HT1080 (cell line): ENCODE data around the gene MDGA2. TPM values are rescaled to one million over a fixed set of nuclear protein-coding genes. Genes with fewer than 3 reads are reported as not detected.
"Not testable (repeated sequence)": the region's sequence is repeated elsewhere in the genome, so short reads cannot be mapped to it uniquely, and the experiment has no call there.

Source experiments
- DNase-seq: peaks from one replicate; pipeline ENCODE4 v3.0.0-alpha.2; 2015; ENCODE audit warnings: low read depth
- total RNA-seq: library from RNA; depleted of rRNA; stranded (reverse); fragments of >200 nt; shearing (Covaris generic); gene quantifications from 2 replicates; pipeline ENCODE4 v1.2.3, GENCODE V29; 2014

Gene MDGA2
- total RNA-seq, 1 experiment from 2014 or later: 4.2 TPM

DNA sequence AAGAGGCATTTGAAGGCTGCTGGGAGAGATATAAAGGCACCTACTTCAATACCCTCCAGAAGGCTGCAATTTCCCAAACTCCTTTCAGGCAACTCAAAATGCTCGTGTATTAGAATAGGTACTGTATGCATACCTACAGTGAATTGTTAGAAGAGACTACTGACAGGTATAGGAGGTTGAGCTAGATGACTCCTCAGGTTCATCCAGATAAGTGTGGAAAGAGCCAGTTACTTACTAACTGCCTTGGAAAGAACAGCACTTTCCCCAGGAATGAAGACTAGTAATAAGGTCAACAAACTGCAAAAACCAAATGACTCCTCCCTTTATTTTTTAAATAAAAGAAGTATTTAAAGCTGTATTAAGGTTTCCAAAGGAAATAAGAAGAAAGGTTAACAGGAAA, 429.0 kb downstream of the MDGA2 start:
- no peak for DNase-seq

DNA sequence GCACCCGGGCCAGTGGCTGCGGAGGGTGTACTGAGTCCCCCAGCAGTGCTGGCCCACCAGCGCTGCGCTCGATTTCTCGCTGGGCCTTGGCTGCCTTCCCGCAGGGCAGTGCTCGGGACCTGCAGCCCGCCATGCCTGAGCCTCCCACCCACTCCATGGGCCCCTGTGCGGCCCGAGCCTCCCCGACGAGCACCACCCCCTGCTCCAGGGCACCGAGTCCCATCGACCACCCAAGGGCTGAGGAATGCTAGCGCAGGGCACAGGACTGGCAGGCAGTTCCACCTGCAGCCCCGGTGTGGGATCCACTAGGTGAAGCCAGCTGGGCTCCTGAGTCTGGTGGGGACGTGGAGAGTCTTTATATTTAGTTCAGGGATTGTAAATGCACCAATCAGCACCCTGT, 432.8 kb downstream of the MDGA2 start:
- not testable (repeated sequence) for DNase-seq

DNA sequence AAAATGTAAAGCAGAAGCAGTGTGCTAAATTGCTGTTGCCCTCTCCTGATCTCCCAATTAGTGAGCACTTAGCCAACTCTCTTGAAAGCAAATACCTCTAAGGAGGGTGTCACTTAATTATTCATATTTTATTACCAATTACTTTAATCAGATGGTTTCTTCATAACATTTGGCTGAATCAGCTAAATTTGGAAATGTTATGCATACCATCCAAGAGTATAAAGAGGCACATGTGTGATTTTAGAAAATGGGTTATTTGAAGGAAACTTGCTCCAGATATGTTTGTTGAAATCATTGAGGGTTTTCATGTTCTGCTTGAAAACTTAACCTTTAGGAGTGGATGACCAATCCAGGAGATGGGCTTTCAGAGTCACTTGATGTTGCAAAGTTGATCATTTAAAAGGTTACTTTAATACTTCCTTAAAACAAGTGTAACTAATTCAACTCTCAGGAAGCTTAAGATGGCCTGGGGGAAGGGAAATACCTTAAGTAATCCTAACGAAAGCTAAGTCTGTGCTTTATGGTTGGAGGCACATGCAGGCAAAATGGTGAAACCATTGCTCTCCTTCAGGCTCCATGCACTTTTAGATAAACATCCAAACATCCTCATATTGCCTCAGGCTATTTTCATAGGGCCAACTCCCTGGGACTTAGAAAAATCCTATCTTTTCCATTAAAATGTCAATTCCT, 434.5 kb downstream of the MDGA2 start:
- no peak for DNase-seq

DNA sequence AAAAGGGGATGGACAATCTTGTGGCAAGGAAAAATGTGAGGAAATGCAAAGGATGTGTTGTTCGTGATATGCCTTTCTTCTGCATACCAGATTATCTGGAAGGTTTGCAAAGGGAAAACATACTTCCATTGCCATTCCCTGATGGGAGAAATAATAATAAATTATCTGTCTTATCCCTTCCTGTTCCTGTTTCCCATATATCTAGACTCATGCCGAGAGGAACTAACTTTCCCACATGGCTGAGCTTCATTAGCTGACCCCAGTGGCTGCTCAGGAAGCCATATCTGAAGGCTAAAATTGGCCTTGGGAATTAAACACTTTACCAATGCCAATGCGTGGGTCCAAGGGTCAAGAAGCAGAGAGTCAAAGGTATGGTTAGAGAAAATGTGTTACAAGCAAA, 439.8 kb downstream of the MDGA2 start:
- no peak for DNase-seq

DNA sequence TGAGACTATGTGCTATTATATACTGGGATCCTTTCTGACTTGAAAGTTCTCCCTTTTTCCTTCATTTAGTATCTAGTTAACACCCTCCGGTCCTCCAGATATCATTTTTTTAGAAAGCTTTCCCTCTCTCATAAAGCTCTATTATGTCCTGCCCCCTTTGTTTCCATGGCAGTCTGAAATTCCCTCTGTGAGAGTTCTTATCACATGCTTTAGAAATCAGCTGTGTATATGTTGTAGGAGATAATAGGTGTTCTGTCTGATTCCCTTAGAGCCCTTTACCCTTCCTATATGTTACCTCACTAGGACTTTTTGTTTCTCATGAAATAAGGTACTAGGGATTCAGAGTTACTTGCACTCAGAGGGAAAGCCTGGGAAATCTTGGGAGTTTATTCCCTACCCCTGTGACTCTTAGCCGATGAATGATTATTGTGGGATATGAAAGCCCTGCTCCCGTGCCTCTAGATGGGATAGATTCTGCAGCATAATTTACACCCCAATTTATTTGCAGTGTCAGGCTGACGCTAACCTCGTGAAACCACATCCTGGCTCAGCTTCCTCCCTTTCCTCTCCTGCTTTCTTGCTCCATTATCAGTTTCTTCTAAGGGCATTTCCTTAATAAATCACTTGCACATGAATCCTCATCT, 448.4 kb downstream of the MDGA2 start:
- peak; percentile 75 for DNase-seq

DNA sequence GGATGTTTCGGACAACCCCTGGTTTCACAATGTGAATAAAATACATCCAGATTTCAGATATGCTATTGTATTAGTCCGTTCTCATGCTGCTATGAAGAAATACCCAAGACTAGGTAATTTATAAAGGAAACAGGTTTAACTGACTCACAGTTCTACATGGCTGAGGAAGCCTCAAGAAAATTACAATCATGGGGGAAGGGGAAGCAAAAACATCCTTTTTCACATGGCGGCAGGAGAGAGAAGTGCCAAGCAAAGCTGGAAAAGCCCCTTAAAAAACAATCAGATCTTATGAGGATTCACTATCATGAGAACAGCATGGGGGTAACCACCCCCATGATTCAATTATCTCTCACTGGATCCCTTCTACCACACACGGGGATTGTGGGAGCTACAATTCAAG, 451.7 kb downstream of the MDGA2 start:
- no peak for DNase-seq

DNA sequence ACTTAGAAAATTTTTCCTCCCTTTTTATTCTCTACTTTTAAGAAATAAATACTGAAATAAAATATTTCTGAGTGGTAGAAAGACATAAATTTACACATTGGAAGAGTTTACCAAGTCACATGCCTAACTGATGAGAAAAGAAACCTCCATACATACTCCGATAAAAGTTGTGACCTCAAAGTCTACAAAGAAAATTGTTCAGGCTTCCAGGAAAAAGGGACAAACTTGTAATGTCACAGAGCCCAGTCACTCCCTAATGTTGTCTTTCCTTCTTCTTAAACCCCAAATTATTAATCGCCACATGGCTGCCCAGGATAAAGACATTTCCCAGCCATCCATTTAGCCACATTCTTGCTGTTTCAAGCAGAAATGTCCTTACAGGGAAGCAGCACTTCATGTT, 455.3 kb downstream of the MDGA2 start:
- no peak for DNase-seq

DNA sequence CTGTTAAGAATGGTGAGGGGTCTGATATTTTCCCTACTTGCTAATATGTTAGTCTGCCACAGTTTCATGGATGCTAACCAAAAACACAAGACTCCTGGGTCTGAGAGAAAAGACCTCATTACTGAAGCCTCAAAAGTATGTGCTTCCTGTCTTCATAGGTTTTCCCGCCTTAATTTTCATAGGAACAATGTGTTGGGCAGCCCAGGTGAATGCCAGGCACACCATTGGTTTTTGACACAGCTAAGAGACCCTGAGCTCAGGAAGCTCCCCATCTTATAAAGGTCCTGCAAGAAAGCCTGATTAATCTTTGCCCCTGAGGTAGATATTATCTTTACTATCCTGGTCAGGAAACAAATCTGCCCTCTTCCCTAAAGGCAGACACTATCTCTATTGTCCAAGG, 464.1 kb downstream of the MDGA2 start:
- DNase-seq: no peak

DNA sequence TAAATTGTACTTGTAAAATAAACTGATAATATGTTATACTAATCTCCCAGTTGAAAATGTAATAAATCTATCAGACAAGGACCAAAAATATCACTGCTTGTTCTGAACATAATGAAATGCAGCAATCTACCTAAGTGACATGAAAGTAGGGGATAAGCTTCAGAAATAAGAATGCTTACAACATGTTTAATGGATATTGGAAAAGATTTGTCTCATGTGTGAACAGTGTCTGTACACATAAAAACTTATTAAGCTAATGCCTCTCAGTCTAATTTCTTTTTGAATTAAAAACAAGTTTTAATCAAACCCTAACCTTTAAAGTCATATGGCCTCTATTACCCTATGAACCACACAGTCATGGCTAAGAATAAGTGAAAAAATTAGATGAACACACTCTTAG, 465.3 kb downstream of the MDGA2 start:
- DNase-seq: no peak

DNA sequence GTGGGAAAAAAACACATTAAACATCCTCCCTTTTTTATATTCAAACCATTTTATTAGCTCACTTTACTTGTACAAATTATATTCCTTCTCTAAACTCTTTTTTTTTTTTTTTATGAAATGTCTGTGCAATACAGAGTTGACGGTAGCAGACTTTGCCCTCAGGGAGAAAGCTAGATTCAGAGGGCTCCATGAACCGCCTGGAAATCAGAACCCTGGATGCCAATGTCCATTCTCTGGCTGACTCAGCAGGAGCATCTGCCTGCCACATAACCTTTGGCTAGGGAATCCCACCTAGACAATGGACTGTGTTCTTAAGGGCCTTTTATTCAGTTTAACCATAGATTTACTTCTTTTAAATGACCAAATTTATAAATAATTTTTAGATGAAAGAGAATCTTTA, 467.0 kb downstream of the MDGA2 start:
- DNase-seq: no peak

DNA sequence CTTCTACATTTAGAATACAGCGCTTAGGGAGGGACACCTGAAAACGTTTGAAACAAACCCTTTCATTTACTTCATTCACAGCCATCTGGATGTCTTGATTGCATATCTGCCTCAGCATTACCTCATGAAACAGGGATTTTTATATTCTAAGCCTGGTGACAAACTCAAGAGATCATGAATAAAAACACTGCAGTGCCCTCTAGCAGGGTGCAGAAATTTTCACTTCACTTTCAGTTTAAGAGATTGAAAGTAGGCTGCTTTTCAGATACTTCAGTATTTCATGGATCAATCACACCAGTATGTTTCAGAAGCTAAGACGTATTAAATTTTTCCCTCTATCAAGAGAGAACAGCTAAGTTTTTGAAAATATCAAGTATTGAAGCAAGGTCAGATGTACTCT, 467.8 kb downstream of the MDGA2 start:
- peak; percentile 28 for DNase-seq

DNA sequence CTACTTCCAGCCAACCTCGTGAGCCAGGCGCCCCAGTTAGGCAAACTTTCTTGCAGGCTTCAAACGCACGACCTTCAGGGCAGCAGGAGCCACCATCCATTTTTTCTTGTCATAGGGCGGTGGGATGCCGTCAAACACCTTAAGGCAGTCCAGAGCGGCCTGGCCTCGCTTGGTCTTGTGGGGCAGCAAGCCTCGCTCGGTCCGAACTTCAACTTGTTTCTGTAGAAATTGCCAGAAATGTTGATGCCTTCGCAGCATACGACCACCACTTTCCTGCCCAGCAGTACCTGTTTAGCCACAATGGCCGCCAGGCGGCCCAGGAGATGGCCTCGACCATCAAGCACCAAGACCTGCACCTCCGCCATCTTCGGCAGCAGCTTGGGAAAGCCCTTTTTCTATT, 474.7 kb downstream of the MDGA2 start:
- DNase-seq: no peak

DNA sequence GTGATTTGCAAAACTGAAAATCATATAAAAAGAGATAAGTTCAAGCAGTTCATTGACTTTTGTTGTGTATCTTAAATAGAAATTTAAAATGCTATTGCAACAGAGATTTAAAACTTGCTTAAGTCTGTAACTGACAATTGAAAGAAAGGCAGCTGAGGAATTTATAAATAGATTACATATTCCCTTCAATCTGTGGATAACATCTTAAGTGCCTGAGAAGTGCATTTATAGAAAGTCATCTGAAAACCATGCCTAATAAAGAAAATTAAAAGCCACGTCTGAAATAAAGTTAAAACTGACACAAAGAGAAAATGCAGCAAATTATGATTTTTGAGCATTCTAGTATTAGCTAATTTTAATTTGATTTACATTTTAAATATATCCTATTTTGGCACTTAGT, 479.8 kb downstream of the MDGA2 start:
- DNase-seq: no peak

DNA sequence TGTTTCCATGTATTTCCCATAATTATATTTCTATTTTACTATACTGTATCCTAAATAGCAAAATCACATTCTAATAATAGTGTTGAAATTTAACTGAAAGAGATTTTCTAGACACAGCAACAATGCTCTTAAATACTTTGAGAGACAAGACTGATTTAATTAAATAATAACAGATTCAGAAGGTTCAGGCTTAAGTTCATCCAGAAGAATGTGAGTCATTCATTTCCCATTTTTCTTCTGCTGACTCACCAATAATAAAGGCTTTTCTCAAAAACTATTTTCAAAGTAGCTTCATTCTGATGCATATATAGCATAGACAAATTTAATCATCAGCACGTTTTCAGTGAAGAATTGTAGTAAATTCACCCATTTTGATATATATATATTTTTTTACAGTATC, 481.4 kb downstream of the MDGA2 start:
- DNase-seq: peak; percentile 49

DNA sequence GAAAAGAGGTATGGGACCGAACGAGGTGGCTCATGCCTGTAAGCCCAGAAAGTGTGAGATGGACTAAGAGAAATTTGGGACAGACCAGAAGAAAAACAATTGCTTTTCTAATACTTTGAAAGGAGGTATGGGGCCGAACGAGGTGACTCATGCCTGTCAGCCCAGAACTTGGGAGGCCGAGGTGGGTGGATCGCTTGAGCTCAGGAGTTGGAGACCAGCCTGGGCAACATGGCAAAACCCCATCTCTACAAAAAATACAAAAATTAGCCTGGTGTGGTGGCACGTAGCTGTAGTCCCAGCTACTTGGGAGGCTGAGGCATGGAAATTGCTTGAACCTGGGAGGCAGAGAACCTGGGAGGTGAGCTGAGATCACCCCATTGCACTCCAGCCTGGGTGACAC, 483.2 kb downstream of the MDGA2 start:
- DNase-seq: not testable (repeated sequence)

DNA sequence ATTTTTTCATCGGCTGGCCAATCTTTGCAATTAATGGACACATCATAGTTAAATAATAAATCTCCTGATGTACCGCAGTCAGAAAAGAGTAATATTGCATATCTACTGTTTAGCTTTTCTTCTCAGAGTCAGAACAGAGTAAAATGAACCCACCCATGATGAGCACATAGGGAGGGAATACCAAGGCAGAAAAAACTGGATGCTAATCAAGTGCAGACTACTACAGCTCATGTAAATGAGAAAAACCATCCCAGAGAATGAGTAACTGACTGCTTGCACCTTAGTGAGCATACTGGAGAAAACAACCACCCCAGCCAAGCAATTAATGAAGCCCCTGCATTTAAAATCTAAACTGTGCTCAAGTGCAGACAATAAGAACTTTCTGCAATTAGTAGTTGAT, 483.7 kb downstream of the MDGA2 start:
- no peak for DNase-seq

DNA sequence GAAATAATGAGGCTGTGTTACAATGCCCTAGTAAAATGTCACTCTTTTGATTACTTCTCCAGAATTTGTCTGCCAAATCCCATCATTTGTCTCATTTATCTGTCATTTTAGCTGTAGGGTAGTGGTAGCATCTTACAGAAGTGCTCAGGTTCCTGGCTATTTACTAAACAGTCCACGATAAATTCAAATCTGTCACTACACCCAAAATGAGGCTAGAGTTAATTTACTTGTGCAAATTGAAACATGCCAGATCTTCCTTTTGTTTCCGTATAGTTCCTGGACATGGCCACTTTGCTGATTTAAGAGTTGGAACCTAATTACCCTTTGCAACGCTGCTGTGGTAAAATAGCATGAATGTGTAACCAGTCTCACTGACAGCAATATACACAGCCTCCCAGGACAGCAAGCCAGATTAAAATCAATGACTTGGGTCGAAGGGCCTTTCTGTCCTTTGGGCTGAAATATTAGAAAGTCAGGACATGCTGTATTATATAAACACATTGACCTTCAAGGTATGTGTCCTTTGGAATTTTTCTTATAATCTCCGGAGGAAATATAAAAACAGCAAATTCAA, 485.4 kb downstream of the MDGA2 start:
- no peak for DNase-seq

DNA sequence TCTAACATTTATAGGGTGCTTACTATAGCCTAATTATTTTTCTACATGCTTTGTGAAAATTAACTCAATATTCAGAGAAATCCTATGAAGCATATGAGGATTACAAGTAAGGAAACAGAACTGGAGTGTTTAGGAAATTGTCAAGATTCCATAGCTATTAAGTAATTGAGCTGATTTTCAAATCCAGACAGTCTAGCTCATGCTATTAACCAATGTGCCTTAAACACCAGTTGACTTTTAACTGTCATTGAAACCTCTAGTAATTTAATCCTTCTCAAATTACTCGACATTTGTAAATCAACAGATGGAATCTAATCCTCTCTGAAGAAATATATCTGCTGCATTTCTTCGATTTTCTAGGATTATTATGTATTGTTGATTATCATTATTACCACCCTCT, 488.9 kb downstream of the MDGA2 start:
- DNase-seq: peak; percentile 54

DNA sequence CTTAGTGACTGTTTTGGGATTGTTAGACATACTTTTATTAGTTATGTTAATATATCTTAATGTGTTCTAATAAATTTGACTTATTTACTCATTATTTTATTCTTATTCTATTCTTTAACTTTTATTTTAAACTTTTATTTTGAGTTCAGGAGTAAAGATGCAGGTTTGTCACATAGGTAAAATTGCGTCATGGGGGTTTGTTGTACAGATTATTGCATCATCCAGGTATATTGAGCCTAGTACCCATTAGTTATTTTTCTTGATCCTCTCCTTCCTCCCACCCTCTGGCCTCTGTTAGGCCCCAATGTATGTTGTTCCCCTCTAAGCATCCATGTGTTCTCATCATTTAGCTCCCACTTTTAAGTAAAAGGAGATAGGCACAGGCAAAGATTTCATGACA, 495.5 kb downstream of the MDGA2 start:
- no peak for DNase-seq

DNA sequence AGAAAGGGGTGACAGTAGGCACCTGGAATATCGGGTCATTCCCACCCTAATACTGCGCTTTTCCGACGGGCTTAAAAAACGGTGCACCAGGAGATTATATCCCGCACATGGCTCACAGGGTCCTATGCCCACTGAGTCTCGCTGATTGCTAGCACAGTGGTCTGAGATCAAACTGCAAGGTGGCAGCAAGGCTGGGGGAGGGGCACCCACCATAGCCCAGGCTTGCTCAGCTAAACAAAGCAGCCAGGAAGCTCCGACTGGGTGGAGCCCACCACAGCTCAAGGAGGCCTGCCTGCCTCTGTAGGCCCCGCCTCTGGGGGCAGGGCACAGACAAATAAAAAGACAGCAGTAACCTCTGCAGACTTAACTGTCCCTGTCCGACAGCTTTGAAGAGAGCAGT, 503.5 kb downstream of the MDGA2 start:
- DNase-seq: not testable (repeated sequence)

DNA sequence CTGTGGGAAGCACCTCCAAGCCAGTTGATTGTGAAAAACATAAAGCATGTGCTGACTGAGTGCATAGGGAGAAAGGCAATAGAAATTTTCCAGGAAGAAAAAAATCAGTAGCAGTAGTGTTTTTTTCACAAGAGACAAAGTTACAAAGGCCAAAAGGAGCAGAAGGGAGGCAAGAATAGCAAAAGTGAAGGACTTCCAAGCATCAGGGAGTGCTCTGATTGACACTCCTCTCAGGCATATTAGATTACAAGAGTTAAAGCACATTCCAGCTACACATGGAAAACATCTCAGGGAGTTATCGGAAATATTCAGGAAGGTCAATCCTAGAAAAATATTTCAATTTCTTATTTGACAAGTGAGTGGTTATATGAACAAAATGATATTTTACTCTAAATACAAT, 508.0 kb downstream of the MDGA2 start:
- DNase-seq: no peak

DNA sequence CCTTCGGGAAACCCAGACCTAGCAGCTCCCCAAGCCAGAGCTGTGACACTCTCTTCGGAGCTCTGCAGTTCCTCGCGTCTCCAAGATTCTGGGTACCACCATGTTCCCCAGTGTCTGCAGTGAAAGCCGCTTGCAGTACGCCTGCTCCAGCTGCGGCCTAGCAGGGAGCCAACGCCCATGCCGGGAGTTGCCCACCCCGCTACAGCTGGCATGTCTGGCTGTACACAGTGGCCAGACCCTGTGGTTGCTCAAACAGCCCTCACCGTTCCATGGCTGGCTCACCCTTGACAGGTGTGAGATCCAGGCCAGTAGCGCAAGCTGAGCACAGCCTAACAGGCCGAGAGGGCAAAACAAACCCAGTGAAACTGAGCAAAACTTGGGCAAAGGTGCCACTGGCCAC, 520.0 kb downstream of the MDGA2 start:
- DNase-seq: no peak

DNA sequence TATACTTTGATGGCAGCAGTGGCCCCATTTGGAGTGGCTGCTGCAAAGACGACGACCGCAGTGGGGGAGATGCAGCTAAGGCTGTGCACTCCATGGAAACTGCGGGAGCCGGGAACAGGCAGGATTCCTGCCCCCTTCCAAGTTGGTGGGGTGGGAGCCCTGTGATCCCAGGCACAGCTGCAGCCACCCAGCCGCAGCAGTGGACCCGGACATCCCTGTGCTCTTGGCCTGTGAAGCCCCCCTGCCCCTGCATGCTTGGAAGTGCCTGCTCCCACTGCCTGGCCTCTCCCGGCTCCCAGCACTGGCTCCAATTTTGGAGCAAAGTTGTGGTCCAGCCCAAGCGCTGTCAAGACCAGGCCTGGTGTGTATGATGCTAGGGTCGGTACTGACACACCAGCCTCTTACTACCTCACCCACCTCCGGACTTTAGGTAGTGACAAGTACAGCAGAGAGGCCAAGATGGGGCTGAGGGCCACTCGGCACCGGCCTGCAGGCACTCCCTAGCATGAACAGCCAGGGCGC, 521.1 kb downstream of the MDGA2 start:
- DNase-seq: no peak
